Renal cortical epithelial cell (primary cell): Measurements from ENCODE around the gene ADAMTSL2. TPM values are rescaled to one million over a fixed set of nuclear protein-coding genes. Genes with fewer than 3 reads are reported as not detected.

Experiments used
- DNase-seq: peaks from one replicate; pipeline ENCODE4 v3.0.0-alpha.2; 2011; ENCODE audit warnings: low read depth
- total RNA-seq: library from RNA; depleted of rRNA; stranded (reverse); fragments of >200 nt; gene quantifications from 2 replicates; pipeline ENCODE4 v1.2.3, GENCODE V29; 2014

ADAMTSL2 gene
- total RNA-seq, 1 donor from 2014 or later, result 0.05 TPM

DNA sequence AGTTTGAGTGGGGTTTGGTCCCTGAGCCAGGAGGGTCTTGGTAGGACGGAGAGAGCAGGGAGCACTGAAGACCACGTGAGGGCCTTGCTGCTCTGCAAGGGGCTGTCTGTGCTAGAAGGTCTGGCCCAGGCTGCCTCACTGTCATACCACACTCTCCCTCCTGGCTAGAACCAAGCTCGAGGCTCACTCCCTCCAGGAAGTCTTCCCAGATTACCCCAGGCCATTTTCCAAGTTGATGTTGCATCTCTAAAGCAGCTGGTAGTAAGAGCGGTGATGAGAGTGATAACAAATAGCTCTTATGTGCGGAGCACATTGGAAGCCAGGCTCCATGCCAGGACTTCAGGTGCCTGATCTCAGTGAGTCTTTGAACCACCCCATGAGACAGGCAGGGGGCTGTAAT is 16.3 kb upstream of the ADAMTSL2 start:
- DNase-seq, result no peak

DNA sequence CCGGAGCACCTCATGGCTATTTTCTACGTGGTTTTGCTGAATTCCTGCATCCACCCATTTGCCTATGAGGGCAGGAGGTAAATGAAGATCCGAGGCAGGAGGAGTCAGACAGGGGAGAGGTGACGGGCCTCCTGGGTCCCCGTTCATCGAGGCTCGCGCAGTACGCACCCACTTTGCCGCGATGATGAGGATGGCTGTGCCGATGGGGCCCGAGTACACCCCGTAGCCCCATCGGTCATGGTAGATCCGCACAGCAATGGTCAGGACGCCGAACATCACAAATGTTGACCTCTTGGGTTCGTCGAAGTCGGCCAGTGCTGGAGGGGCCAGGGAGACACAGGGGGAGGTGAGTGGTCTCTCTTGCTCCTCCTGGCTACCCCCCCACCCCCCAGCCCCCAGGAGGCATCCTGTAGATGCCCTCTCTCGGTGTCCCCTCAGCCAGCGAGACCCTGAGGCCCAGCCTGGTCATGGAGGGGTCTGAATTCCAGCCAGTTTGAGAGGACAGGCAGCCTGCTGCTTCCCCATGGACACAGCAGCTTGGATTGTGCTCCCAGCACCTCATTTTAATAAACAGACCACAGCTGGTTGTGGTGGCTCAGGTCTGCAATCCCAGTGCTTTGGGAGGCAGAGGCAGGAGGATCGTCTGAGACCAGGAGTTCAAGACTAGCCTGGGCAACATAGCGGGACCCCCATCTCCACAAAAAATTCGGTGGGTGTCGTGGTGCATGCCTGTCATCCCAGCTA is 15.6 kb upstream of the ADAMTSL2 start:
- no peak for DNase-seq

DNA sequence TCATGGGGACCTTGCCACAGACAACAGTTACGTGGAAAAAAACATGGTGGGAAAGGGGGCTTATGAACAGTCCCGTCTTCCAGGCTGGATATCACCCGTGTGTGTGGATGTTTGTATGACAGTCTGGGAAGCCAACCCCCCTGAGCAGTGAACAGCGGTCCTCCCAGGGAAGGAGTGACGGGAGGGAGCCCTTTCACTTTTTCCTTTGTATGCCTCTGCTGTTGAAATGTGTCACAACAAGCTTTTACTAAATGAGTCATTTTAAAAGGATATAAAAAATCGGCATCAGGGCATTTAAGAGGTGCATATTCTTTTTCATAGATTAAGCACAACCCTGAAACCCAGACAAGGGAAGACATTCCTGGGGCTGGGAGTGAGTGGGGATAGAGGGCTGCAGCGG is 14.8 kb upstream of the ADAMTSL2 start:
- DNase-seq, result no peak

DNA sequence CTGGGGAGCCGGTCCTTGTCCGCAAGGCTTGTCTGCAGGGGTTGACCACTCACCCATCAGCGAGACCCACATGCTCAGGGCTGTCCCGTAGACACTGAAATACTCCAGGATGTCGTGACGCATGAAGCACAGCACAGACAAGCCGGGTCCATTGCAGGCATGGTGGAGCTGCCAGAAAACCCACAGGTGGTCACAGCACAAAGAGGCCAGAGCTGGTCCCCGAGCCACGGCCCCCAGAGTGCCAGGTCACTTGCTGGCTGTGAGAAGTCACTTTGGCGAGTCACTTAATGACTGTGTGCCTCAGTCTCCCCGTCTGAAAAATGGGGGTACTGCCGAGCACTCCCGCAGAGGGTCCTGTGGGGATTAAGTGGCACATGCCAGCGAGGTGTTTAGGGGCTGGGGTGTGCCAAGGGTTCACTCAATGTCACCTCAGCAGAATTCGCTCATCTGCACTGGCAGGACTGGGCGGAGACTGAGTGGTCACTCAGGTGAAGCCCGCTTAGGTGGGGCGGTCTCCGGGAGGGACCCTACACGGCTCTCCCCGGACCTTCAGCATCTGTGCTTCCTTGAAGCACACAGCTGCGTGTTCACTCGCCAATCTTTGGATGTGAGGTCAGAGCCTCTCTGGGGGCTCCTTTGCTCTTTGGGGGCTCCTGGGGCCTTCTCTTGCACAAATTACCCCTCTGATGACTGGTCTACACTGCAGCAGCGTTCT is 14.2 kb upstream of the ADAMTSL2 start:
- no peak for DNase-seq

DNA sequence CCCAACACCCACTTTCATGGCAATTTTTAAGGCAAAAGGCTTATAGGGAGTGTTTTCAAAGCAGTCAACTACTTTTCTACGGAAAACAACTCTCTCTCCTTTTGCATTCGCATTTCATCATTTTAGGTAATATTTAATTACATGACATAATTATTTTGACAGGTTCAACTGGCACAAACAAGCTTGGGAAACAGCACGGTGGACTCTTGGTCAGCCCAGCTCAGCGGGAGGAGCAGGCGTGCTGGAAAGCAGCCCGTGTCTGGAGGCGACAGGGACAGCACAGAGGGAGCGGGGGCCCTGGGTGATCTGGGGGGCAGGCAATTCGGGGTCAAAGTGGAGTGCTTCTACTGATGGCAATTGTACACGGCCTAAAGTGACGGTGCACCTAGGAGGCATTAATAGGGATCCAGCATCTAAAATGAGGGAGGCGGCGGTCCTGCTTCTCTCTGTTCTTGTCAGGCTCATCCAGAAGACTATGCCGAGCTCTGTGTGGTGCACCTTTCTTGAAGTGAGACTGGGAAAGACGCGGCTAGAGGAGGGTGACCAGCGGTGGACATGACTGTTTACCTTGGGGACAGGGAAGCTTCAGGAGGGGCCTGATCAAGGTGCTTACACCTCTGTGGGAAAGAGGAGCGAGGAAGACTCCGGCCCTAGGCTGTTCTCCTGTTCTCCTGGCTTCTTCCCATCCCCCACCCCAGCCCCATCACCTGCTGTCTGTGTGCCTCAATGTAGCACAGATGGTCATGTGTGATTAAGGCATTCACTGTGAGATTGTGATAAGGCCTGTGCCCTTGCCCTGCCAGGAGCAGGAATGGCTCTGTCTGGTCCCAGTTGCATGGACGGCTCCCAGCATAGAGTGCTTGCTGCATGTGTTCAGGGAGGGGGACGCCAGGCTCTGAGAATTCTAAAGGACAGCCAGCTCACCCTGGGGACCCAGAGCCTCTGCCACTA is 13.1 kb upstream of the ADAMTSL2 start:
- peak; percentile 37 for DNase-seq

DNA sequence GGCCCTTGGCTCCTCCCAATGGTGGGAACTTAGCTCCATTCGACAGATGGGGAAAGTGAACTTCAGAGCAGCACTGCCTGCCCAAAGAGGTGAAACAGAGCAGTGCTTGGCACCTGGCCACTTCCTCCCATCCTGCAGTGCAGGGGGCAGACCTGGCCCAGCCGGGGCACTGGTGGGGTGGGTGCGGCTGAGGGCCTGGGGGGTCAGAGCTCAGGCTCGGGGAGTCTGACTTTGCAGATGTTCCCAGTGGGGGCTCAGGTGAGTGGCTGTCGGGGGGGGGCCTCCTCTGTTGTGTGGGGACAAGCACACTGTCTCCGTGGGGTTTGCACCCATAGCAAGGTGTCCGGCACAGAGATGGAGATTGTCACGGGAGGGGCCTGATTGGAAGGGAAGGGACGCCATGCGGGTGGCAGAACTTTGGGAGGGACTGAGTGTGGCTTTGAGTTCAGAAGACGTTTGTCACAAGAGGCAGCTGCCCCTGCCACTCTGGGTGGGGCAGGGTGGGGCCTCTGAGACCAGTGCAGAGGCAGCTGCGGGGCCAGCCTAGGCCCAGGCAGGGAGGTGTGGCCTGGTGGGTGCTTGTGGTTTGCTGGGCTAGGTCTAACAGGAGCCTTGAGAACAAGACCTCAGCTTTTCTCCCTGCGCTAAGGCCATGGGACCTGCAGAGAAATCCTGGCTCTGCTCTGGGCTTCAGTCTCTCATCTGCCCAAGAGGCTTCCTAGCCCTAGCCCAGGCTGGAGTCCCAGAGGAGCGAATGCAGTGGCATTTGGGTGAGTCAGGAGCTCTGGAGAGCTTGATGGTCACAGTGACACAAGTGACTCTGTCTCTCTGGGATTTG is 12.2 kb upstream of the ADAMTSL2 start:
- no peak for DNase-seq

DNA sequence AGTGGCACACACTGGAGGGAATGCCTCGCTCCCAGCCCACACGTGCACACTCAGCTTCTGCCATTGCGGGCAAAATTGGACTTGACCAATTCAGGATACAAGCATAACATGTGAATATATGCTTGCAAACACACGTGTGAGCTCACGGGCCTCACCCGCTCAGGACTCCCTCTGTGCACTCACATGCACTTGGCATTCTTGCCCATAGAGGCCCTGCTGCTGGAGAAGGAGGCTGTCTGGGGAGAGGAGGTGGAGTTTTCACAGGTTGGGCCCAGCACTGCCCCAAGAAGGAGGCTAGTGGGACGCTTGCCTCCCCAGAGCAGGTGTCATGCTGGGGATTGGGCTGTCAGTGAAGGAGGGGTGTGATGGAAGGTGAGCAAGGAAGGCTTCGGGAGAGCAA is 11.4 kb upstream of the ADAMTSL2 start:
- DNase-seq, result no peak

DNA sequence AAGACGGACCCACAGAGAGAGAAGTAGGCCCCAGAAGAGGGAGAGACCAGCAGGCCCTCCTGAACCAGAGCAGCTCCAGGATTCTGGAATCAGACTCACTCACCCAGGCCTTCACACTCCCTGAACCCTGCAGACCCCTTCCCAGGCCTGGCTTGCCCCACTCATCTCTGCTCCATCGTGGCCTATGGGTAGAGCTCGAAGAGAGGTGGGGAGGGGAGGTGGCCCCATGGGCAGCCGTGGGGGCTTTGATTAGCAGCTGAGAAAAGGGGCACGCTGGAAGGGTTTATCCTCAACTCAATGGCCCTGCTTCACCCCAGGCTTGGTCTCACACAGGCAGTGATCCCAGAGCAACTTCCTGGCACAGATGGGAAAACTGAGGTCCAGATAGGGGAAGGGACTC is 10.4 kb upstream of the ADAMTSL2 start:
- no peak for DNase-seq

DNA sequence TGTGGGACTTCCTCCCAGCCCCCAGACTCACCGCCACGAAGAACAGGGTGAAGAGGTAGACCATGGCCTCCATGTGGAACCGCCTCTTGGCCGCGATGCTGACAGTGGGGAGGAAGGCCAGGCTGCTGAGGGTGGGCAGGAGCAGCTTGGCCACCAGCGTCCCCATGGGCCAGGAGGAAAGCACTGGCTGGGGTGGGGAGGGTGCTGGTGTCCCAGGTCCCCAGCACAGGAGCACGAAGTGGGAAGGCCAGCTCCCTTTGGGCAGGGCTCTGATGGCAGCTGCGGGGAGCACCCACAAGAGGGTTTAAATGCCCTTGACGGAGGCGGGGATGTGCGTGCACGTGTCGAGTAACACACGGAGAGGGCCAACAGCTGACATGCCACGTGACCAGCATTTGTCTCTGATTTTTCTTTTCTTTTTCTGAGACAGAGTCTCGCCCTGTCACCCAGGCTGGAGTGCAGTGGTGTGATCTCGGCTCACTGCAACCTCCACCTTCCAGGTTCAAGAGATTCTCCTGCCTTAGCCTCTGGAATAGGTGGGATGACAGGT is 9.8 kb upstream of the ADAMTSL2 start, which contains the start of gene MYMK:
TSS of gene MYMK (minus strand) at position 281 of the 550 bp plus-strand sequence. CDS start at position 166, 115 bp downstream.
- no peak for DNase-seq

DNA sequence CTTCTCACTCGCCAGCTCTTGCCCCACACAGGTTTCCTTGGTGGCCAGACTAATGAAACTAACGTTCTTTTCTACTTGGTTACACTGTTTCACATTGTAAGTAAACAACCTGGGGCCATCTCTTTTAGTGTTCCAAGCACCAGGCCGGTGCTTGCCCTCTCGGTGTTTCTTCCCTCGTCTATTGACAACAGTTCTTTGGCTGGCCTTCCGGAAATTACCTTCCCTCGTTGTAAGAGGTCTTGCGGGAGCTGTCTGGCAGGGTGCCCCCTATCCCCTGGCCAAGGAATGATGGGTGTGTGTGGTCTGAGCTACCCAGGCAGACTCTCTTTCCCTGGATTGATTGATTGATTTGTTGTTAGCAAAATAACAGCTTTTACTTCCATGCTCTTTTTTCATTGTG is 8.8 kb upstream of the ADAMTSL2 start:
- peak; percentile 4 for DNase-seq

DNA sequence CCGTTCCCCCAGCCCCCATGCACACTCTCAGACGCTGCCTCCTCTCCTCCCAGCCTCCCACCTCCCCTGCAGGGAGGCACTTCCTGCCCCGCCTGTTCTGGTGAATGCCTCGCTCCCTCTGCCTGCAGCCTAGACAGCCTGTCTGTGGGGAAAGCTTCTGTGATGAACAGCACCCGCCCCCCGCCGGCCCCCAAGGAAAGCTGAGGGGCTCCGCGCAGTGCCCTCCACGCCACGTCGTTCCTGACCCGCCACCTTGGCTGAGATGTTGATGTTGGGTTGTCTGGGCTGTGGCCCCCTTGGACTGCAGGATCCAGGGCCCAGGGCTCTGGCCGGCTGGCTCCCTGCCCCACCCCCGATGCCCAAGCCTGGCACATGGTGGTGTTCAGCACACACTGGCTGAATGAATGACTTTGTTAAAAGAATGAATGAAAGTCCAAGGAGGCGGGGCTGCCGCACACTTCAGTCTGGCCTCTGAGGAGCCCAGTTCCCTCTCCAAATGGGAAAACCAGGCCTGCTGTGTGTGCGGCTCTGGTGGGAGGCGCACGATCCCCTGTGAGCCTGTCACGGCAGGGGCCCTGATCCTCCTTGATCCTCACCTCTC is 7.7 kb upstream of the ADAMTSL2 start:
- no peak for DNase-seq

DNA sequence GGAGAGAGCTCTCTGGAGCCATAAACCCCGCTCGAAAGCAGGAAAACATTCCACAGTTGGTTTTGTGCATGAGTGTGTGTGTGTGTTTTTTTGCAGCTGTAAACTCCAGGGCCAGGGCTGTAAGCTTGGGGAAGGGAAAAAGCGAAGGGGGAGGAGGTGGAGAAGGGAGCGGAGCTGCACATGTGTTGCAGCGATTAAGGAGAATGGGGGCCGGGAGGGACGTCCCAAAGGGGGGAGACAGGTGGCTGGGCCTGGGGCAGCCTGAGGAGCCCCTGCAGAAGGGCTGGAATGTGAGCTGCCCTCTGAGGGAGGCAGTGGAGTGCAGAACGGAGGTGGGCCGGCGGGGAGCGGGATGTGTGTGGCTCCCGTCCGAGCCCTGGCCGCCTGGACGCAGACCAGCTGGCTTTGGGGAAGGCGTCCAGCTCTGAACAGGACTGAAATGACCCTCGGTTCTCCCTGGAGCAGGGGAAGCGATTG is 7.0 kb upstream of the ADAMTSL2 start:
- DNase-seq, result no peak

DNA sequence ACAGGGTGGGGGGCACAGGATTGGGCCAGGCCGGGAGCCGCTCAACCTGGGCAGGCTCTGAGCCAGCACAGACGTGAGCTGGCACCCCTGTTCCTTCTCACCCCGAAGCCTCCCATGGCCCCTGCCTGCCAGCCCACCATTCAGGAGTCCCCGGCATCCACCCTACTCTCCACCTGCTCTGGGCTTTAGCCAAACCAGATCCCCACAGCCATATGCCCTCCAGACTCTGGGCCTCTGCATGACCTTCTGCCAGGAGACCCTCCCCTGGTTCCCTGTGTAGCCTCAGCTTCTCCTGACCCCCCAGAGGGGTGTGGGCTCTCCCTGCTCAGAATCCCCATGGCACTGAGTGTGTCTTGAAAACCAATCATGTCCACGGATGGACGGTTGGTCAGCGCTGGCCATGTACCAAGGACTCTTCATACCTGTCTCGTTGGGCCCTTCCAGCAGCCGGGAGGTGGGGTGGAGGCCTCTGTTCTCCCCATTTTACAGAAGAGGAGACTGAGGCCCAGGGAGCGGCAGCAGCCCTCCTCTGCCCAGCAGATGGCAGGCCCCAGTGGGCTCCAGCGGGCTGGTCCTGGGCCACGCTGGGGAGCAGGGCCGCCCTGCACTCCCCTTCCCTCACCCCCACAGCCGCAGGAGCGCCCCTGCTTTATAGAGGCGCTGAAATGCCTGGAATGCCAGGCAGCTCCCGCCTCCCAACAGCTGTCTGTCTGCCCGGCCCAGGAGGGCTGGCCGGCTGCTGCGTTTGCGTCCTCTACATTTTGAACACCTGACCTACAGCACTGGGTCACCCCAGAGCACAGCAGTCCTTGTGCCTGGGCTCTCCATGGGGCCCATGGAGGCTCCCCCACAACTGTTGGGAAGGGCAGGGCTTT is 6.3 kb upstream of the ADAMTSL2 start:
- DNase-seq, result no peak

DNA sequence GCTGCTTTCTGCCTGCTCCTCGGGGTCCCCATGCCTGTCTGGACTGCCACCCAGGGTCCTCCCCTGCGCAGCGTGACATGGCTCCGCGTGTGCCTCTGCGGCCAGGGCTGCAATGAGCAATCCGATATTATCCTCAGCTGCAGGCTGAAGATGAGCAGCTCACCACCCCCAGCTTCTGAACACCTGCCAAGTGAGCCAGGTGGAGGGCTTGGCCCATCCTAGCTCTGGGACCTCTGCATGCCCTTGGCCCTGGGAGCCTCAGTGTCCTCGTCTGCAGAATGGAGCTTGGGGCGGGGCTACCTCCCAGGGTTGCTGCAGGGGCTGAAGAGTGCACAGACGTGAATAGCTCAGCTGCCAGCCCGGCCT is 5.6 kb upstream of the ADAMTSL2 start:
- DNase-seq, result no peak

DNA sequence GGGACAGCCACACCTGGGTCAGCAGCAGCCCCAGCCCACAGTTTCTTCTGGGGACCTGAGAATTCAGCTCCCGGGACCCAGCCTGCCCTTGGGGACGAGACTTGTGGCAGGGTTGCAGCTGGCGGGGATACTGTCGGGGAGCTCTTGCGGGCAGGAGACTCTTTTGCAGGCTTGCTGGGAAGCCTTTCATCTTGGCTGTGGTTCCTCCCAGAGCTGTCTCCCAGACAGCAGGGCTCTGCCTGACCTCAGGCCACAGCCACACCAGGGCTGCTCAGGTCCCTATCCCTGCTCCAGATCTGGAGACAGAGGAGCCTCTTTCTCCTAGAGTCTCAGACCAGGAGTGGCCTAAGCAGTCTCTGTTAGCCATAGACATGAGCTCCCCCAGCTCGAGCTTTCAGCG is 5.0 kb upstream of the ADAMTSL2 start:
- DNase-seq, result no peak

DNA sequence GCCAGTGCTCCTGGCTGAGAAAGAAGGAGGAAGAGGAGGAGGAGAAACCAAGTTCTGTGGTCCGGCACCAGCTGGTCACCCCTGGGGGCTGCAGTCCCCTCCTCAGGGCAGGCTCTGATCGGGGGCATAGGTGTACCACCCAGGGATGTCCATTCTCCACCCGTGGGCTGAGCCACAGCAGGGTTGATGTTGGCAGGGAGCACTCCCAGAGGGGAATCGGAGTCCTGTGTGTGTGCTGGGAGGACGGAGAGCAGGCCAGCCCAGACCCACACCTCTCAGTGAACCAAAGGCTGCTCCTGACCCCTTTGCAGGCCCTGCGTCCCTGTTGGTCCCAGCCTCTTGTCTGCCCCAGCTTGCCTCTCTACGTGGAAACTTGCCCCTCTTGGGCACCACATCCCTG is 4.6 kb upstream of the ADAMTSL2 start:
- no peak for DNase-seq

DNA sequence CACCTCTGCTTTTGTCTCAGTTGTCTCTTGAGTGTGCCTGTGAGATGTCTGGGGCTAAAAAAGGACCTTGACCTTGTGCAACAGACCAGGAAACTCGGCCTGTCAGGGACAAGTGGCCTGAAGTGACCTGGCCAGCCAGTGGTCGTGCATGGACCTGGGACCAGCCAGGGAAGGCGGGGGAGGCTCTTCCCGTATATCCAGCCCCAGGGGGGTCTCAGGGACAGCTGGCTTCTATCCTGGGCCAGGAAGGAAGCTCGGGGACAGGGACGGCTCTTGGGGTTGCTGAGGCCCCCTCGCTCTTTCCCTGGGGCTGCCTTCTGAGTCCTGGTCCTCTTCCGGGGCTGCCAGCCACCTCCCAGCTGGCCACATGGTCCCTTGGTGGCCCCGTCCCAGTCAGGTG is 3.2 kb upstream of the ADAMTSL2 start:
- DNase-seq, result no peak

DNA sequence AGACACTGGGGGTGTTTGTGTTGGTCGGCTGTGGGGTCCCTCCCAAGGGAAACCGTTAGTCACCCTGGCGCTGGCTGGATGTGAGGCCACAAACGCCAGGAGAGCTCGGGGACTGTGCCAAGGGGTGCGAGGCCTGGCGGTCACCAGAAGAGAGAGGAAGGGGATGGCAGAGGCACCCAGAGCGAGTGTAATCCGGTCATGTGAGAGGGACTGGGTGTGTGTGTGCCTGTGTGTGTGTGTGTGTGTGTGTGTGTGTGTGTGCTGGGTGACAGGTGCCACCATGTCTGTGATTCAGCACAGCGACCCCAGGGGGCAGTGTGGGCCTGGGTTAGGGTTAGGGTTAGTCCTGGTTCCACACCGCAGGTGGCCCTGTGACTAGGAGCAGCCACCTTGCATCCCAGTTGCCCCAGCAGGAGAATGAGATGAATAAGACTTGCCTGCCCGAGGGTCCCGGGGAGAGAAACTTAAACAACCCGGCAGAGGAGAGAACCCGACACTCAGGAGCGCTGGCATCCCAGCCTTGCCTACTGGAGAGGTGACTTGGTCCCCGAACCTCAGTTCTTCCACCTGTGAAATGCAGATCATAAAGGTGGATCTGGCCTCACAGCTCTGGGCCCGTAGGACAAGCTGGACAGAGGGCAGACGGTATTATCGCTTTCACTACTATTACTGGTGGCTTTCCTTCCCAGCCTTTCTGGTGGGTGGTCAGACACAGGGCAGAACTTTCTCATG is 1.4 kb upstream of the ADAMTSL2 start:
- DNase-seq, result no peak

DNA sequence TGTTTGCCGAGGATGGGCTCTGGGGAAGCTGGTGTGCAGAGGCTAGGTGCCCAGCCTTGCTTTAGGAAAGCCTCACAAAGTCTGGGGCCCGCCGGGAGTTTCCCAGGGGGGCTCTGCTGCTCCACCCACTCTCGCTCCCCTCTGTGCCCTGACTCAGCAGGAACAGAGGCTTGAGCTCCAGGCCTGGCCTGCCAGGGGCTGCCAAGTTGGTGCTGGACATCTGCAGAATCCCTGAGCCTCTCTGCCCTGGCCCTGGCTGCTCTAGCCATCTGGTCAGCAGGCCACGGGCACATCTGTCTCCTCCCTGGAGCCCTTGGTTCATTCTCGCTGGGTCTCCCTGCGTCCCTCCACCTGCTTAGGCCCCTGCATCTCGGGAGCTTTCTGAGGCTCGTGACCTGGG is 647 bp upstream of the ADAMTSL2 start:
- DNase-seq, result no peak
